Prostate gland (tissue), 2 donors: ENCODE data around the gene SRRM4. TPM values are rescaled to one million over a fixed set of nuclear protein-coding genes. Genes with fewer than 3 reads are reported as not detected.

Experiments used
- DNase-seq: peaks from one replicate; pipeline ENCODE4 v3.0.0-alpha.2; 2019; ENCODE audit warnings: low spot score
- H3K27ac ChIP-seq, 2 donors: fragments of 200-600 bp; sonication (generic); 2 replicates each; pipeline ENCODE4 v1.5.1; 2017 to 2019
- H3K27me3 ChIP-seq: fragments of 200-600 bp; sonication (generic); replicated peaks from 2 replicates; pipeline ENCODE4 v1.5.1; 2019; ENCODE audit not compliant: insufficient read depth
- H3K36me3 ChIP-seq, 2 donors: fragments of 200-600 bp; sonication (generic); 1 replicate in 1 of 2; 2 replicates in 1 of 2; pipeline versions ENCODE4 v1.5.1 to v1.8.1; 2017 to 2019
- H3K4me1 ChIP-seq: fragments of 200-600 bp; sonication (generic); replicated peaks from 2 replicates; pipeline ENCODE4 v1.5.1; 2019
- H3K4me3 ChIP-seq, 2 donors: fragments of 200-600 bp; sonication (generic); 2 replicates each; pipeline ENCODE4 v1.5.1; 2017 to 2019
- H3K9me3 ChIP-seq: fragments of 200-600 bp; sonication (generic); 2 replicates; pipeline ENCODE4 v1.5.1; 2017
- CTCF ChIP-seq, 4 experiments: fragments of 200-600 bp in 2 of 4; fragments of 450-650 bp in 2 of 4; sonication (generic) in 2 of 4; IDR thresholded peaks; 1 replicate in 3 of 4; 2 replicates in 1 of 4; pipeline ENCODE4 v1.5.1; 2016 to 2019; ENCODE audit warnings: antibody characterized with exemption in 4 of 4, mild to moderate bottlenecking in 2 of 4, moderate library complexity in 2 of 4
- POLR2A ChIP-seq: fragments of 450-650 bp; IDR thresholded peaks from one replicate; pipeline ENCODE4 v1.6.1; 2016; ENCODE audit warnings: antibody characterized with exemption, mild to moderate bottlenecking
- POLR2AphosphoS5 ChIP-seq: sonication (generic); formaldehyde crosslinking; IDR thresholded peaks from one replicate; pipeline ENCODE4 v1.6.1; 2017; ENCODE audit warnings: antibody characterized with exemption
- WGBS: methylation state at CpG from one replicate; pipeline ENCODE4 v1.1.5; 2018; 5-methylcytosine and 5-hydroxymethylcytosine counted together
- intact Hi-C: fragments of 100-400 bp; cut with DNase I; formaldehyde crosslinking; loops from one replicate; pipeline ENCODE4 v1.14.2; 2022
- total RNA-seq, 2 donors: library from RNA; depleted of rRNA; stranded (reverse); fragments of >200 nt; gene quantifications; one replicate each; pipeline ENCODE4 v1.1.0, GENCODE V29; 2016

SRRM4 gene
- total RNA-seq, 2 donors from 2014 or later: 0.05 to 0.11 TPM

DNA sequence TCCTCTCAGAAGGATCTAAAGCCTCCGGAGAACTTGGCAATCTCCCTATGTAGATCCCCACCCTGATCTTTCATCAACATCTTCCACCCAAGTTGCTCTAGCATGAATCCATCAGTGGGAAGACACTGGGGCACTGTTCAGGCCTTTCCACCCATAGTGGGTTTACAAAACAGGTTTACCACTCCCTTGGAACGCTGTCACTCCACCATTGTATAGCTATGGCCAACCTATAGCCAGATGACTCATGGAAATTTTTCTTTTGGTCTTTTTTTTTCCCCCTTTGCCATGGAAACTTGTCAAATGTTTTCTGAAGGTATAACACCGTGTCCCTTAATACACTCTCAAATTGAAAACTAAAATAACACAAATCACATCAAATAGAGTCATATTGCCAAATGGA is 186.6 kb downstream of the SRRM4 start:
- no peak overlapping the region for H3K4me3 ChIP-seq
- DNase-seq: no peak
- intact Hi-C loops: no loop called here
- H3K9me3 ChIP-seq: no peaks in the 10 kb centered on the region
- 68% methylated on average over 3 of the region's 3 CpGs for WGBS
- no peak for TF ChIP-seq CTCF (IDR thresholded peaks at IDR 0.05)
- TF ChIP-seq POLR2AphosphoS5: no peak
- TF ChIP-seq POLR2A: no peak
- H3K27ac ChIP-seq: no peak overlapping the region
- no peaks in the 10 kb centered on the region for H3K4me1 ChIP-seq
- H3K27me3 ChIP-seq: no peaks in the 10 kb centered on the region
- H3K36me3 ChIP-seq: no peaks in the 10 kb centered on the region

- DNase-seq: no peak
- Histone ChIP-seq H3K27ac (no peak overlapping the region), H3K4me3 (no peak overlapping the region), H3K36me3 (no peaks in the 10 kb centered on the region), H3K9me3 (no peaks in the 10 kb centered on the region), H3K27me3 (no peaks in the 10 kb centered on the region), H3K4me1 (no peaks in the 10 kb centered on the region)
- 79% methylated on average over 3 of the region's 3 CpGs for WGBS
- TF ChIP-seq CTCF (IDR thresholded peaks at IDR 0.05) (no peak), POLR2AphosphoS5 (no peak), POLR2A (no peak)
- intact Hi-C loops: no loop called here
Observed at GRCh38 chr12:119168721-119169120, 187.4 kb downstream of the SRRM4 start.

DNA sequence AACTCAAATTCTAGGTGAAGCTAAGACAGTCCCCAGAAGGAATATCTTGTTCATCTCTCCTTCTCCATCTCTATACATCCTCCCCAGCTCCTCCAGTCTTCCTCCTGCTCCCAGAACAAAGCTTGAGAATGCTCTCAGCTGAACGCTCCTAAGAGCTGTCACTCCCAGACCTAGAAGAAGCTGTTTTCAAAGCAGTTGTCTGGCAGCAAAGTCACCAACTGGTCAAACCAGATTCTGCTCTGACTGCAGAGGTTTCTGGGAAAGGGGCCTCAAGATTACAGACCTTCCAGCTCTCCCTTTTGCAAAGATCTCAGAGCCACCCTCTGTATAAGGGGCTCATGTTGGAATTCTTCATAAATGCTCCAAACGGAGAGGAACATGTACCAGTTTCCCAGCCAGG is 187.8 kb downstream of the SRRM4 start:
- DNase-seq: no peak
- Histone ChIP-seq H3K27ac (no peak overlapping the region), H3K4me1 (no peaks in the 10 kb centered on the region), H3K27me3 (no peaks in the 10 kb centered on the region), H3K9me3 (no peaks in the 10 kb centered on the region), H3K36me3 (no peaks in the 10 kb centered on the region), H3K4me3 (no peak overlapping the region)
- TF ChIP-seq POLR2AphosphoS5 (no peak), CTCF (IDR thresholded peaks at IDR 0.05) (no peak), POLR2A (no peak)
- intact Hi-C loops: no loop called here
- WGBS: 27% methylated on average over 2 of the region's 2 CpGs

GRCh38 chr12:119171291-119171690 is 189.9 kb downstream of the SRRM4 start:
- intact Hi-C loops: no loop called here
- Histone ChIP-seq H3K27ac (no peak overlapping the region), H3K4me3 (no peak overlapping the region), H3K36me3 (no peaks in the 10 kb centered on the region), H3K4me1 (no peaks in the 10 kb centered on the region), H3K9me3 (no peaks in the 10 kb centered on the region), H3K27me3 (no peaks in the 10 kb centered on the region)
- no peak for TF ChIP-seq POLR2A
- no peak for DNase-seq
- WGBS: 80% methylated on average over 5 of the region's 5 CpGs

DNA sequence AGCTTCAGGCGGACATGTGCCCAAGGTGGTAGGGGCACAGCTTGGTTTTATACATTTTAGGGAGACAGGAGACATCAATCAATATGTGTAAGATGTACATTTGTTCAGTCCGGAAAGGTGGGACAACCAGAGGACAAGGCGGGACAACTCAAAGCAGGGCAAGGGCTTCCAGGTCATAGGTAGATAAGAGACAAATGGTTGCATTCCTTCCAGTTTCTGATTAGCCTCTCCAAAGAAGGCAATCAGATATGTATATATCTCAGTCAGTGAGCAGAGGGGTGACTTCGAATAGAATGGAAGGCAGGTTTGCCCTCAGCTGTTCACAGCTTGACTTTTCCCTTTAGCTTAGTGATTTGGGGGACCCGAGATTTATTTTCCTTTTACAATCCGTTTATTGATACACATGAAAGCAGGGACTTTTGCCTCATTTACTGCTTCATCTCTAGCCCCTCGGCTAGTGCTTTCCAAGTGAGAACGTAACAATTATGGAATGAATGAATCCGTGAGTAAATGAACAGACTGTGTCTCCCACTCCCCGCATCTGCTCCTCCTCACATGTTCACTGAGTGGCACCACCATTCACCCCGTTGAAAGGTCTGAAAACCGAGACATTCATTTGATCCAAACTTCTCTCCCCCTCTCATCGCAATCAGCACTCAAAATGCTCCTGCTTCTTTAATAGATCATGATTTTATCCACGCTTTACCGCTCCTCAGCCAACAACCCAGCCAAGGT is 190.5 kb downstream of the SRRM4 start:
- no peaks in the 10 kb centered on the region for H3K9me3 ChIP-seq
- intact Hi-C loops: no loop called here
- H3K36me3 ChIP-seq: no peaks in the 10 kb centered on the region
- H3K4me3 ChIP-seq: no peak overlapping the region
- TF ChIP-seq POLR2A (no peak), POLR2AphosphoS5 (no peak), CTCF (IDR thresholded peaks at IDR 0.05) (no peak)
- DNase-seq: no peak
- H3K27ac ChIP-seq: no peak overlapping the region
- no peaks in the 10 kb centered on the region for H3K27me3 ChIP-seq
- WGBS: 71% methylated on average over 15 of the region's 15 CpGs
- peaks cover 2% of the 10 kb centered on the region for H3K4me1 ChIP-seq
